ENCODE measurements around the gene HOXC4.

The HOXC4 gene

DNA sequence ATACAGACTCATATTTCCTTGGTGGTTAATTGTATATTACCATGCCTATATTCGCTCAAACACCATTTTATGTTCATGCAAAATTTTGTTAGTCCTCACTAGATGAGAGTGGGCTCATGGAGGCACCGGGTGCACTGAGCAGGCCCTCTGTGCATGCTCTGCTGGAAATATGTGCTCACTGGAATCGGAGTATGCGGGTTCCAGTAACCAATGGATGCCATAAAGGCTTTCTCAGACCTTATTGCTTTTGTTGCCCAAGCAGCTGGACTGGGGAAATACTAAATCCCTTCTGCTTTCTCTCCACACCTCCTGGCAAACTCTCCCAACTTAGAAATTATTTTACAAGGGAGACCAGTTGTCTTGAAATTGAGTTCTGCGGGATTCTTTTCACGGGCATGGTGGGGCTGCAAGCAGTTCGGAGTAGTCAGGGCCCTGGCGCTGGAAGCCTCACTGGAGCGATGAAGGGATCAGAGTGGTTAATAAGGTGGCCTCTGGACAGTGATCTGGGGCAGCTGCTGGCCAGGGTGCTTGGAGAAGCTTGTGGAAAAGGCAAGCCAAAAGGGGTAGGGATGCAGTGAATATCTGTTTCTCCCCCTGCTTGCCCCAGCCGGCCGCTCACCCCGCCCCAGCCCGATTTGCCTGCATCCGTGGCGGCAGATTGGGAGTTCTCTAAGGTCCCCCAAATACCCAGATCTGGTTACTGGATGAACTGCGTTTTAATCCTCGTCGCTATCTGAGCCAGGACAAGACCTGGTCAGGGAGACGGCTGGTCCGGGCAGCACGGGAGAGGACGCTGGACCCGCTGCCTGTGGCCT lies 32.8 kb upstream of the HOXC4 start:
- no peaks in the 10 kb centered on the region for H3K36me3 Mint-ChIP-seq (ENCODE audit: low read depth)
- H3K9me3 Mint-ChIP-seq = no peaks in the 10 kb centered on the region
- no peak overlapping the region for H3K4me3 Mint-ChIP-seq
- H3K27ac Mint-ChIP-seq = no peak overlapping the region
- DNase-seq = no peak
- peaks cover 91% of the 10 kb centered on the region for H3K27me3 Mint-ChIP-seq
- H3K4me1 Mint-ChIP-seq (ENCODE audit: low read depth) = peaks cover 11% of the 10 kb centered on the region

DNA sequence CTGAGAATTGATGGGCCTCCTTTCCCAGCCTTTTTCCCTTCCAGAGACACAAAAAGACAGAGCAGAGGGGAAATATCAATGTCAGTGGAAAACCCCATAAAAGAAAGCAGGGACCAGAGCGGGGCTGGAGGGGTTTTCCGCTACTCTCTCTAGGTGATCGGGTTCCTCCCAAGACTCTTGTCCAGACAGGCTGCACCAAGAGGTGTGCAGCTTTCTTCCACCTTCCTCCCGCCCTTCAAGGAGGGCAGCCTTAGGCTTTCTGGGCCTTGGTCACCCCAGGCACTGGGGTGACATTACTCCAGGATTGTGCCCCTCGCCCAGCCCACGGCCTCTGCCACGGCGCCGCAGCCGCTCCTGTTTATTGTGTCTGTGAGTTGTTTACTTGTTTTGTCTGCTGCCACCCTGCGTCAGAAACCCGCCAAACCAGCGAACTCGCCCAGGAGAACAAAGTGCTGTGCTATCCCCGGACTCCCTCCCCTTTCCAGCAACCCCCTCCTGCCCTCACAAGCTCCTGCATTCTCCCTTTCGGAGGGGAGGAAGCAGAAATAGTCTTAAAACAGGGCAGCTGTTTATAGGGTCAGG lies 32.1 kb upstream of the HOXC4 start:
- H3K4me3 Mint-ChIP-seq = no peak overlapping the region
- no peaks in the 10 kb centered on the region for H3K36me3 Mint-ChIP-seq (ENCODE audit: low read depth)
- H3K4me1 Mint-ChIP-seq (ENCODE audit: low read depth) = peaks cover 11% of the 10 kb centered on the region
- H3K27me3 Mint-ChIP-seq = peaks cover 90% of the 10 kb centered on the region
- H3K27ac Mint-ChIP-seq = no peak overlapping the region
- DNase-seq = no peak
- no peaks in the 10 kb centered on the region for H3K9me3 Mint-ChIP-seq

DNA sequence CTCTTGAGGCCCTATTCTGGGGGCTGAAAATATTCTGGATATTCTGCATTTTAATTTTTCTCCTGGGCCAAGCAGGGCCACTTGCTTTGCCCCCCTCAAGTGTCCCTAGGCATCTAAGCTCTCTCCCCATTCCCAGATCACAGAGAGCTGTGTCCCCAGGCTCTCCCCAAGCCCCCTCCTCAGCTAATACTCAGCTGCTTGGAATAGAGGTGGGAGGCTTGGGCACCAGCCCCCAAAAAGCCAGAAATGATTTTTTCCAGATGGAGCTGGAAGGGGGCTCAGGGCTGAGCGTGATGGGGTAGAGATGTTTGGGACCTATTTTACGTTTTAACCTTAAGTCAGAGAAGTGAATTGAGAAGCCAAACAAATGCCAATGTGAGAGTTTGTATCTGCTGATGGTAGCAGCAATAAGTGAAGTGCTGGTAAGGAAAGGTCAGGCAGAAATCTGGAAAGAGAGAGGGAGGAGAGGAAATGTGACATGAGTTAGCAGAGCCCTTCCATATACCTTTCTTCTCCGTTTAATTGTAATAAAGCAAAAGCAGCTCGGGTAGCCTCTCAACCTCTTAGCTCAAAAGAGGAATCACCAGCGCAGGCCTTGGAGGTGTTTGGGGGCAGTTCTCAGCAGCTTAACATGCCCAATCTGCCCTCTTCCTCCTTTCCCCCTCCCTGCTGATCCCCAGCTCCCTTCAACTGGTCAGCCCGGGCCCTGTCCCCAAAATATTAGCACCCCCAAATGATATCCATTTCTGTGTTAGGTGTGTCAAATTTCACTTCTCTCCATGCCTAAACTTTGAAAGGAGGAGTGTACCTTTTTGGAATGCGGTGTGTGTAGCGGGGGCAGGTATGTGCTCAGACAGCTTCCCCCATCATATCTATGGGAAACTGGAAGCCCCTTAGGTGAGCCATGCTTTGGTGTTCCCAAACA lies 30.4 kb upstream of the HOXC4 start:
- peaks cover 93% of the 10 kb centered on the region for H3K27me3 Mint-ChIP-seq
- H3K4me3 Mint-ChIP-seq = no peak overlapping the region
- no peak overlapping the region for H3K27ac Mint-ChIP-seq
- H3K36me3 Mint-ChIP-seq (ENCODE audit: low read depth) = no peaks in the 10 kb centered on the region
- H3K9me3 Mint-ChIP-seq = no peaks in the 10 kb centered on the region
- no peak for DNase-seq
- peaks cover 9% of the 10 kb centered on the region for H3K4me1 Mint-ChIP-seq (ENCODE audit: low read depth)

DNA sequence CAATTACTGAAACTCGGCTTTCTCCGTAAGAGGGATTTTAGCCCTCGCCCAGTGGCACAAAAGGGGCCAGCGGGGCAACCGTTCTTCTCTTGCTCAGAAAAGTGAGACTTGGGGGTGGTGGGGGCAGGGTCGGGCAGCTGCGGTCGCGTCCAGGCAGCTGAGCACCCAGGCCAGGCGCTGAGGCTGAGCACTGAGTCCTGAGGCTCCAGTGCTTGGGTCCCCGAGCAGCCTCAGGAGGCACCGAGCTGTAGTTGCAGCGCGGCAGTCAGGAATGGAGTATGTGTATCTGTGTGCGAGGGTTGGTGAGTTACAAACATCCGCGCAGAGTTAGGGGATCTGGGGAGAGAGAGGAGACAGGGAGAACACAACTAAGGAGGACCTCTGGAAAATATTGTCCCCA lies 29.5 kb upstream of the HOXC4 start:
- Mint-ChIP-seq H3K27me3 (peaks cover 96% of the 10 kb centered on the region), H3K4me3 (no peak overlapping the region), H3K9me3 (no peaks in the 10 kb centered on the region), H3K27ac (no peak overlapping the region), H3K4me1 (ENCODE audit: low read depth) (peaks cover 10% of the 10 kb centered on the region), H3K36me3 (ENCODE audit: low read depth) (no peaks in the 10 kb centered on the region)
- no peak for DNase-seq

DNA sequence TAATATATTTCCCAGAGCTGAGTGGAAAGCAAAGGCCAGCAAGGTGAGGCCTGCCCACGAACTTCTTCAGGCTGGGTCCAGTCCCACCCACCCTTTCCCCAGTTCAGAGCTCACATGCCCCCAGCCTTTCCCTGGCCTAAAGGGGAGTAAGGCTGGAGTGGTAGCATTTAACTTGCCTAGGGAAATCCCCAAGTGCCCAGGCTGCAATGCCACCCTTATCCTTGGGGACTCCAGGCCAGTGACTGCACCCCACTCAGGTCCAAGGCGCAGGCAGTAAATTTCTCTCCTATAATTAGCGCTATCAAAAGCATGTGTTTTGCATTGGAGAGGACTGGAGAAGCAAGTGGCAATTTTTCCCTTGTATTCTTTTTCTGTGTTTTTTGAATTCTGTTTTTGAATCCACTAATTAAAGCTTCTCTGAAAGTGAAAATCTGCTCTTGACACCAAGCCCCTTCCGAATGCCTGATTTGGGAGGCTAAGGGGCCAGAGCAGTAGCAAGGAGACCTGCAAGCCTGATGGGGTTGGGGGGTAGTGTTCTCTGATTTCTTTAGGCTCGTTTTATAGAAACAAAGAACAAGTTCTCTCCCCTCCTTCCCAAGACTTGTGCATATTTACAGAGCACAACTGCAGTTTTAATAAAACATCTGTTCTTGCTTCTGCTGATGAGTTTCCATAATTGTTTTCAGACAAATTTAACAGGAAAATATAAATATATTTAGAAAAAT lies 28.9 kb upstream of the HOXC4 start:
- Mint-ChIP-seq H3K27me3 (peaks cover 96% of the 10 kb centered on the region), H3K9me3 (no peaks in the 10 kb centered on the region), H3K4me1 (ENCODE audit: low read depth) (peaks cover 15% of the 10 kb centered on the region), H3K4me3 (no peak overlapping the region), H3K27ac (no peak overlapping the region), H3K36me3 (ENCODE audit: low read depth) (no peaks in the 10 kb centered on the region)
- DNase-seq = no peak

DNA sequence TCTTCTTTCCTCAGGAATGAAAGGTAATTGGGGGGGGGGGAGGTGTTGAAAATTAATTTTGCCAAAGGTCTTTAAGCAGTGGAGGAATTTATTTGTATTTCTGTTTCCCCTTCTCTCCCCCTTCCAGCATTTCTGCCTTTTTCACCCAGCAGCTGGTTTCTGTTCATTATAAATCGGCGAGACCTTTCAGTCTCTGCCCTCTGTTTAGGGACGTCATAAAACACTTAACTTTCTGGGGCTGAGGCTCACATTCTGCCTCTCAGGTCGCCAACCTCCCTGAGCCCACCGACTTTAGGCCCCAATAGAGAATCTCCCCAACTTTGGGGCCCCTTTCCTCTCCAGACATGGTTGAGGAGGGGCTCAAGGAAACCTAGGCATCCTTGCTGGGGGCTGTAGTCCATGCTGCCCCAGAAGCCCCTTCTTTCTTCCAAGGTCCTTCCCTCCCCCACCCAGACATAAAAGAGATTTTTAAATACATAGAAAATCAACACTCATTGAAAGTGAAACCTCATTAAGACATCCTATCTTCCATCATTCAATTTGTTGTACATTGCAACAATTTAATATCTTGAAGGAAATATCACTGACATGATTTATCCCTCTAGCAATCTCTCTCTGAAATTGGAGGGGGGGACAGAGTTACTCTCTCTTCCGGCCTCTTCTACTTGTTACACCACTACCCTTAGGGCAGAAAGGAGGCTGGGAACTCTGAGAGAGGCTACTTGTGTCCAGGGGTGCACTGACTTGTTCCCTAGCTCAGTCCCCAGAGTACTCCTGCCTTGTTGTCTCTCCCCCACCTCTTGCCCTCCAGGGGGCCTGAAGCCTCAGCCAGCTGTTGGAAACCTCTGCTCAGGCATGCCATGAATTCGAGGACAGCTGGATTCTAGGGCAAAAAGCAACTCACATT lies 27.9 kb upstream of the HOXC4 start:
- no peaks in the 10 kb centered on the region for H3K9me3 Mint-ChIP-seq
- peaks cover 18% of the 10 kb centered on the region for H3K4me1 Mint-ChIP-seq (ENCODE audit: low read depth)
- no peaks in the 10 kb centered on the region for H3K36me3 Mint-ChIP-seq (ENCODE audit: low read depth)
- peaks cover 93% of the 10 kb centered on the region for H3K27me3 Mint-ChIP-seq
- H3K27ac Mint-ChIP-seq = no peak overlapping the region
- no peak for DNase-seq
- H3K4me3 Mint-ChIP-seq = no peak overlapping the region

DNA sequence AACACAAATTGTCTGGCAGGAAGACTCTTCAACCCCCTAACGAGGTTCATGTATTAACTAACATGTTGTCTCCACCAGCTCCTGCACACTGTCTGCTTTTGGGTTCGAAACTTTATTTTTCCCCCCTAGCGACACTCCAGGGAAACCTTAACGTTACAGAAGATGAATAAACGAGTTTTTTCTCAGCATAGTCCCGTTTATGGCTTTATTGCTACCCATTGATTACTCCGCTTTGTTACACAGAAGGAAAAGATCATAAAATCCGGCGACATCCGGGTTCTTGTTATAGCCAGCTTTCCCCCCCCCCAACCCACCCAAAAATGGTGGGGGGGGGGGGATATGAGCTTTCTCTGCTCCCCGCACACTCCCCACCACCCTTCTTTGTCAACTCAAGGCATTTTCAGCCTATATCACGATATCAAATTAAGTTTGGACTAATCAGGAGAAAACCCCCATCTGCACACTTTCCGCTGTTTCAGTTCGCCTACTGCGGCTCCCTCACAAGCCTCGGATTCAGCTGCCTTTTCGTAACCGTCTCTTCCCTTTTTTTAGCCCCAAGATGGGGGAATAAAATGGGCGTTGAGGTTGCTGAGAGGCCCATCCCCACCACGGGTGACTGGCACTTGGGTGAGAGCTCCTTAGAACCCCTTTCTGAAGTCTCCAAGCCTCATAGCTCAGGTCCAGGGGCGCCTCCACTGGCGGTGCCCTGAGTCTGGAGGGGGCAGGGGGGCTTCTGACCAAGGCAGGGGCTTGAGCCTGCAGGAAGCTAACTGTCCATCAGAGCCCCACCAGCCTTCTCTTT lies 26.8 kb upstream of the HOXC4 start:
- no peaks in the 10 kb centered on the region for H3K36me3 Mint-ChIP-seq (ENCODE audit: low read depth)
- peaks cover 93% of the 10 kb centered on the region for H3K27me3 Mint-ChIP-seq
- H3K9me3 Mint-ChIP-seq = no peaks in the 10 kb centered on the region
- H3K27ac Mint-ChIP-seq = no peak overlapping the region
- peaks cover 18% of the 10 kb centered on the region for H3K4me1 Mint-ChIP-seq (ENCODE audit: low read depth)
- no peak overlapping the region for H3K4me3 Mint-ChIP-seq
- no peak for DNase-seq

DNA sequence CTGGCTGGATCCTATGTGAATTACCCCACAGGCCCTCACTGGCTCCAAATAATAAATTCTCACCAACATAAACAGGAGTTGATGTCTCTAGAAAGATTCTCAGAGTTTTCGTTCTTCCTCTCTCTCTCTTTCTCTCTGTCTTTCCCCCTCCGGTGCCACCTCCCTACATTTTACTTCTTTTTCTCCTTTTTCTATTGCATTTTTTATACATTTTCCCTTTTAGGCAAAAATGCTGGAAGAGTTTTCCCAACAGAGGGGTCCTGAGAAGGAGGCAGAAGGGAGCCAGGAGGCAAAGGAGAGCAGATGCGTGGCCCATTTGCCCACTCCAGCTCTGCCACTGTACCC lies 26.2 kb upstream of the HOXC4 start:
- Mint-ChIP-seq H3K4me1 (ENCODE audit: low read depth) (peaks cover 18% of the 10 kb centered on the region), H3K4me3 (no peak overlapping the region), H3K36me3 (ENCODE audit: low read depth) (no peaks in the 10 kb centered on the region), H3K27ac (no peak overlapping the region), H3K27me3 (peaks cover 93% of the 10 kb centered on the region), H3K9me3 (no peaks in the 10 kb centered on the region)
- no peak for DNase-seq

DNA sequence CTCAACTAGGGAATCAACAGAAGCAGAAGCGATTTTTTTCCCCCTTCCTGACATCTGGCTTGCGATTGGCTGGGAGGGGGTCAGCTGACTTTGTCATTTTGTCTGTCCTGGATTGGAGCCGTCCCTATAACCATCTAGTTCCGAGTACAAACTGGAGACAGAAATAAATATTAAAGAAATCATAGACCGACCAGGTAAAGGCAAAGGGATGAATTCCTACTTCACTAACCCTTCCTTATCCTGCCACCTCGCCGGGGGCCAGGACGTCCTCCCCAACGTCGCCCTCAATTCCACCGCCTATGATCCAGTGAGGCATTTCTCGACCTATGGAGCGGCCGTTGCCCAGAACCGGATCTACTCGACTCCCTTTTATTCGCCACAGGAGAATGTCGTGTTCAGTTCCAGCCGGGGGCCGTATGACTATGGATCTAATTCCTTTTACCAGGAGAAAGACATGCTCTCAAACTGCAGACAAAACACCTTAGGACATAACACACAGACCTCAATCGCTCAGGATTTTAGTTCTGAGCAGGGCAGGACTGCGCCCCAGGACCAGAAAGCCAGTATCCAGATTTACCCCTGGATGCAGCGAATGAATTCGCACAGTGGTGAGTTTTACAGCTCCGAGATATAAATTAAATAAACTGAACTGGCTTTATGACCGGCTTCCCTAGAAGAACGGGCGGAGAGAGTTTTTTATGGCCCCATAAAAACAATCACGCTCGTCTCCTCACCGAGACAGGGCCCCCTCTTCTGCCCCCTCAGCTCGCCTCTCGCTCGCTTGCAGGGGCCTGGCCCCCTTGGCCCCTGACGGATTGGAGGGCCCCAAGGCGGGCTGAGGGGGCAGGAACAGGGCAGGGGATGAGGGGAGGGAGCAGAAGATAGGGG lies 25.1 kb upstream of the HOXC4 start, which contains the start of gene HOXC6:
Gene HOXC6, plus strand, starts transcription at position 127 of the 888 bp plus-strand sequence. Its CDS starts 82 bp downstream, at position 209.
- Mint-ChIP-seq H3K36me3 (ENCODE audit: low read depth) (no peaks in the 10 kb centered on the region), H3K27ac (no peak within 1 kb of the TSS), H3K9me3 (peaks cover 4% of the 10 kb centered on the region), H3K27me3 (peaks cover 93% of the 10 kb centered on the region), H3K4me1 (ENCODE audit: low read depth) (peaks cover 25% of the 10 kb centered on the region), H3K4me3 (peak within 1 kb of the TSS; percentile 26)
- DNase-seq = no peak

DNA sequence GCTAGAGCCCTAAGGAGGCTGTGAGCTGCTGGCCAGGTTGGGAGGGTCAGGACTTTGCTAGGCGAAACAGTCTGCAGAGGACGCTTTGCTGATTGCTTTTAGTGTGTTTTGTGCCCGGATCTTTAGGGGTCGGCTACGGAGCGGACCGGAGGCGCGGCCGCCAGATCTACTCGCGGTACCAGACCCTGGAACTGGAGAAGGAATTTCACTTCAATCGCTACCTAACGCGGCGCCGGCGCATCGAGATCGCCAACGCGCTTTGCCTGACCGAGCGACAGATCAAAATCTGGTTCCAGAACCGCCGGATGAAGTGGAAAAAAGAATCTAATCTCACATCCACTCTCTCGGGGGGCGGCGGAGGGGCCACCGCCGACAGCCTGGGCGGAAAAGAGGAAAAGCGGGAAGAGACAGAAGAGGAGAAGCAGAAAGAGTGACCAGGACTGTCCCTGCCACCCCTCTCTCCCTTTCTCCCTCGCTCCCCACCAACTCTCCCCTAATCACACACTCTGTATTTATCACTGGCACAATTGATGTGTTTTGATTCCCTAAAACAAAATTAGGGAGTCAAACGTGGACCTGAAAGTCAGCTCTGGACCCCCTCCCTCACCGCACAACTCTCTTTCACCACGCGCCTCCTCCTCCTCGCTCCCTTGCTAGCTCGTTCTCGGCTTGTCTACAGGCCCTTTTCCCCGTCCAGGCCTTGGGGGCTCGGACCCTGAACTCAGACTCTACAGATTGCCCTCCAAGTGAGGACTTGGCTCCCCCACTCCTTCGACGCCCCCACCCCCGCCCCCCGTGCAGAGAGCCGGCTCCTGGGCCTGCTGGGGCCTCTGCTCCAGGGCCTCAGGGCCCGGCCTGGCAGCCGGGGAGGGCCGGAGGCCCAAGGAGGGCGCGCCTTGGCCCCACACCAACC lies 23.9 kb upstream of the HOXC4 start:
- Mint-ChIP-seq H3K36me3 (ENCODE audit: low read depth) (no peaks in the 10 kb centered on the region), H3K27ac (no peak overlapping the region), H3K9me3 (peaks cover 4% of the 10 kb centered on the region), H3K27me3 (peaks cover 89% of the 10 kb centered on the region), H3K4me1 (ENCODE audit: low read depth) (peaks cover 31% of the 10 kb centered on the region), H3K4me3 (no peak overlapping the region)
- no peak for DNase-seq

DNA sequence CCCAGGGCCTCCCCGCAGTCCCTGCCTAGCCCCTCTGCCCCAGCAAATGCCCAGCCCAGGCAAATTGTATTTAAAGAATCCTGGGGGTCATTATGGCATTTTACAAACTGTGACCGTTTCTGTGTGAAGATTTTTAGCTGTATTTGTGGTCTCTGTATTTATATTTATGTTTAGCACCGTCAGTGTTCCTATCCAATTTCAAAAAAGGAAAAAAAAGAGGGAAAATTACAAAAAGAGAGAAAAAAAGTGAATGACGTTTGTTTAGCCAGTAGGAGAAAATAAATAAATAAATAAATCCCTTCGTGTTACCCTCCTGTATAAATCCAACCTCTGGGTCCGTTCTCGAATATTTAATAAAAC lies 23.2 kb upstream of the HOXC4 start:
- no peak overlapping the region for H3K4me3 Mint-ChIP-seq

More for the DNA sequence above, 23.2 kb upstream of the HOXC4 start:
- Mint-ChIP-seq H3K27ac (no peak overlapping the region), H3K36me3 (ENCODE audit: low read depth) (no peaks in the 10 kb centered on the region), H3K4me1 (ENCODE audit: low read depth) (peaks cover 33% of the 10 kb centered on the region), H3K9me3 (peaks cover 4% of the 10 kb centered on the region), H3K27me3 (peaks cover 91% of the 10 kb centered on the region)
- no peak for DNase-seq
